ENCODE results near the gene LOXL4.

Gene LOXL4

GRCh38 chr10:98226508-98227144 is 41.4 kb downstream of the LOXL4 start:
- no peak for TF ChIP-seq CTCF (IDR thresholded peaks at IDR 0.05; ENCODE audit: extremely low read depth, missing control alignments)
- no peak for DNase-seq (ENCODE audit: low spot score)

DNA sequence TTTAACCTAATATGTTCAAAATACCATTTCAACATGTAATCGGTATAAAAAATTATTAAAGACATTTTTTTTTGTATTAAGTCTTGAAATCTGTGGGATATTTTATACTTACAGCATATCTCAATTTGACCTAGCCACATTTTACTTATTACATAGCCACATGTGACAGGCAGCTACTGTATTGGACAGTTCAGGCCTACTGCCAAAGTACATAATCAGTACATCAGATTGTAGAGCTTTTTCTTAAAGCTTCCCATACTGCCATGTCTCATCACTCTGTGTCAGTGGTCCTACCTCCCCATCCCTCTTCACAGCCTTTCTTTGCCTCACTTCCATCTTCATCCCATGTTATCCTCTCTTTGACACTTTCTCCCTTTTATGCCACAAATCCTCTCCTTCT is 43.0 kb downstream of the LOXL4 start:
- no peak for TF ChIP-seq CTCF (IDR thresholded peaks at IDR 0.05; ENCODE audit: extremely low read depth, missing control alignments)
- DNase-seq (ENCODE audit: low spot score) = no peak

GRCh38 chr10:98224509-98224908 is 43.5 kb downstream of the LOXL4 start:
- DNase-seq (ENCODE audit: low spot score) = no peak
- TF ChIP-seq CTCF (IDR thresholded peaks at IDR 0.05; ENCODE audit: extremely low read depth, missing control alignments) = no peak

DNA sequence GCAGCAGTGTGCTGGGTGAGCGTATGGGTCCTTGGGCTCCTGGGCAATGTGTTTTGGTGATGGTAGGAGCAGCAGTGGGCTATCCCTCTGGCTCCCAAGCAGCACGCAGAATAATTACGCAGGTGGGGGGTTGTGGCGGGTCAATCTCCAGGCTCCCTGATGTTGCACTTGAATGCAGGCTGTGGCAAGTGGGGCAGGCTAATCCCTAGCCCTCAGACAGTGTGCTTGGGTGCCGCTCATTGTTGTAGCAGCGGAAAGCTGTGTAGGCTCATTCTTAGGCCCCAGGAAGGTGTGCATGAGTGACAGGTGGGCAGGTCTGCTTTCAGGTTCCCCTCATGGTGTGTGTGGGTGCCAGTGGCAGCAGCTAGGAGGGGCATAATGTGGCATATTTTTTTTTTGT is 44.1 kb downstream of the LOXL4 start:
- no peak for DNase-seq (ENCODE audit: low spot score)
- TF ChIP-seq CTCF (IDR thresholded peaks at IDR 0.05; ENCODE audit: extremely low read depth, missing control alignments) = no peak

GRCh38 chr10:98217801-98218200 is 50.2 kb downstream of the LOXL4 start:
- no peak for DNase-seq (ENCODE audit: low spot score)
- TF ChIP-seq CTCF (IDR thresholded peaks at IDR 0.05; ENCODE audit: extremely low read depth, missing control alignments) = no peak

GRCh38 chr10:98215373-98215772 is 52.6 kb downstream of the LOXL4 start:
- no peak for DNase-seq (ENCODE audit: low spot score)
- TF ChIP-seq CTCF (IDR thresholded peaks at IDR 0.05; ENCODE audit: extremely low read depth, missing control alignments) = no peak

GRCh38 chr10:98213740-98214139 is 54.3 kb downstream of the LOXL4 start:
- TF ChIP-seq CTCF (IDR thresholded peaks at IDR 0.05; ENCODE audit: extremely low read depth, missing control alignments) = no peak
- DNase-seq (ENCODE audit: low spot score) = no peak

All from GM20000 (cell line).